OCI-M2 (cell line): ENCODE data around the gene ADAMTS16.

Source experiments
- DNase-seq: peaks from one replicate; lab custom pipeline; 2025; ENCODE audit not compliant: unreplicated experiment; lab: John Stamatoyannopoulos, UW

ADAMTS16 gene

DNA sequence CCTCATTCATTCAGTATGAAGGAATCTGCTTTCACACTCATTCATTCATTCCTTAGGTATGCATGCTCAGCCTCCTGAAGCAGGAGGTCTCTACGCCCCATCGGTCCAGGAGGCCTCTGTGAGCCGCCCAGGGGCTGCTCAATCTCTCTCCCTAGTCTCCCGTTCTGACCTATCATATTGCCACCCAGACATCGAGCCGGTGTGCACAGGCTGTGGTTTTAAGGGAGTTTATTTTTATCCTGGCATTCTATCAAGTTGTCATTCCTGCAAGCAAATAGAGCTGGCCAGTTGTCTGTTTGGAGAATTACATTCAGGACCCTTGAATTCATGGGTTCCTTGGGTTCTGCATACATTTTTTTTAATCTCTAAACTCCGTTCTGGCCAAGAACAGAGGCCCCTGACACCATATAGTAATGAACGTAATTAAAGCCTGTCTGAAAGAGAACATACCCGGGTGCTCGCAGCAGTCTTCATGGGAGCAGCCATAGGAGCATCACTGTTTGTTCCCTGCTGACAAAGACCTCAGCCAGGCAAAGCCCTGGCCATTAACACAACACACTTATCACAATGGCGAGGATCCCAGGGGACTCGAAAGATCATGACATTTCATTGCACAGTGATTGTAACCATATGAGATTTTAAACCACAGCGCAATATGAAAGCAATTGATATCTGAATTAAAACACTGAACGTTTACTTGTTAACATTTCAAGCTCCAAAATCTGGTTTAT, 80.9 kb downstream of the ADAMTS16 start:
- no peak for DNase-seq

GRCh38 chr5:5221724-5222123, 81.6 kb downstream of the ADAMTS16 start:
- DNase-seq: no peak

DNA sequence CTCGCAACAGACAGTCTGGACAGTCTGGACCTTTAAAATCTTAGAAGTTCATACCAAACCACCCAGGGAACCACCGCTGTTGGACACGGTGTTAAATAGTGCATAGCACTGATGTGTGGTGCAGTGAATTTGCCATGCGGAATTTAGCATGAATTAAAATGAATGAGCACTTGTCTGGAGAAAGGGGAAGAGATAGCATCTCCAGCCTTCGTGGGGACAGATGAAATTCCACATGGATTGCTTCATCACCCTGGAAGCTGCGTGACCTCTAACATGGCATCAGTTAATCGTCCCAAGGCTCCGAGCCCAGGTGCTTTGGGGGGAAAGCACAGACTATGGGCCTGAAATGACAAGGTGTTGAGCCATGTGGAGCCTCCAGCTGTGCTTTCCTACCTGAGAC, 91.4 kb downstream of the ADAMTS16 start:
- DNase-seq: no peak

- no peak for DNase-seq
Measured at GRCh38 chr5:5234912-5235311, 94.8 kb downstream of the ADAMTS16 start.

DNA sequence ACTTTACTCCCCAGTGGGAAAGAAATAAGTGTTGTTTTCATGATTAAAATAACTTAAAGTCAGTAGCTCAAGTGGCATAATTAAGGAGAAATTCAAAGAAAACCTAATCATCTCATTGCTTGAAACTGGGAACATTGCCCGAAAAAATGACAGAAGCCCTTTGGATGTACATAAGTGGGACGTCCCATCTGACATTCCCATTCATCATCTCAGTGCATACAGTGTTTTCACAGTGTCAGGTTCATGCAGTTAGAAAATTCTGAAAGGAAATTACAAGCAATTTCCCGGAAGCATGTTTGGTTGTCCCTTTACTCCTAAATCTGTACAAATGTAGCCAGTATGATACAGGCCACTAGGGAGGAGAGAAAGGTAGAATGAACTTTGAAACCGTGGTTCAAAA, 95.6 kb downstream of the ADAMTS16 start:
- DNase-seq: no peak

GRCh38 chr5:5239191-5239590, 99.1 kb downstream of the ADAMTS16 start:
- DNase-seq: no peak

GRCh38 chr5:5240234-5240633, 100.1 kb downstream of the ADAMTS16 start:
- DNase-seq: no peak

DNA sequence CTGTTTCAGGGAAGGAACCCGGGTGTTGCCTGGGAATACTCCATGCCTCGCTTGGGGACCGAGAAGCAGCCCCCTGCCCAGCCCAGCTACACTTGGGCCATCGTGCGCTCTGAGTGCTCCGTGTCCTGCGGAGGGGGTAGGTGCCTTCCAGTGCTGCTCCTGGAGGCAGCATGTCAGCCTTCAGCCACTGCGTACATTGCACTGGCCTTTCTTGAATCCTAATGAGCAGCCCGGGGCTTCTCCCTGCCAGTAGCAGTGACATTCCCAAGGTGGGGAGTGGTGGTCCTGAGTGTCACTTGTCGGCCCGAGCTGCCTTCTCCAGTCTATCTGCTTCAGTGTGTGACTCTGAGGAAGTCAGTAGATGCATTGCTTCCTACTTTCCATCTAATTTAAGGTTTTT, 101.9 kb downstream of the ADAMTS16 start:
- no peak for DNase-seq

DNA sequence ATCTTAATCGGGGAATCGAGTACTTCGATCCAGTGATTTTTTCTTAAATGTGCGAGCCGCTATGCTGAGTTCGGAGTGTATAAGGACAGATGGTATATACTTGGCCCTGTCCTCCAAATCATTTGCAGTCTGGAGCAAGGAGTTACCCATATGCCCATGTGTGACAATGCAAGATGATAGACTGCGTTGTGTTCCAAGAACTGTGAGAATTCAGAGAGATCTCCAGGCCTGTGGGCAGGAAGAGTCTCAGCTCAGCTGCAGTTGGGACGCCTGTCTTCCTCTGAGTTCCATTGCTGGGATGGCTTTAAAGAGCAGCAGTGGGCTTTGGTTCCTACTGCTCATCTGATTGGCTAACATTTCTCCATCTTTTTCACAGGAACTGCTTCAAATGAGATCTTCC, 106.6 kb downstream of the ADAMTS16 start:
- DNase-seq: no peak

- no peak for DNase-seq
Measured at GRCh38 chr5:5250758-5251157, 110.6 kb downstream of the ADAMTS16 start.

DNA sequence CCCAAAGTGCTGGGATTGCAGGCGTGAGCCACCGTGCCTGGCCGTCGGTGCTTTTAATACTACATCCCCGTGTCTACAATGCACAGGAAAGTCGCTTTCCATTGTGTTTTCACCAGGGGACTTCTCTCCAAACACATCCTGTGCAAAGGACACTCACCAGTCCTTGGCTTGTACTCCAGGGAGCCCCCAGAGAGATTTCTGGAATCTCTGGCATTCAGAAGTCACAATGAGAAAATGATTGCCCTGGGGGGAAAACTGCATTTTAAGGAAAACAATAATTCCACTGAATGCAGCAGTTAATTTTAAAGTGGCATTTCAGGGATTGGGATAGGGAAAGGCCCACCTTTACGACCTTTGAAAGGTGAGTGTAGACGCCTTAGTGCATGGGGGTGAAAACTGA, 112.0 kb downstream of the ADAMTS16 start:
- DNase-seq: no peak

DNA sequence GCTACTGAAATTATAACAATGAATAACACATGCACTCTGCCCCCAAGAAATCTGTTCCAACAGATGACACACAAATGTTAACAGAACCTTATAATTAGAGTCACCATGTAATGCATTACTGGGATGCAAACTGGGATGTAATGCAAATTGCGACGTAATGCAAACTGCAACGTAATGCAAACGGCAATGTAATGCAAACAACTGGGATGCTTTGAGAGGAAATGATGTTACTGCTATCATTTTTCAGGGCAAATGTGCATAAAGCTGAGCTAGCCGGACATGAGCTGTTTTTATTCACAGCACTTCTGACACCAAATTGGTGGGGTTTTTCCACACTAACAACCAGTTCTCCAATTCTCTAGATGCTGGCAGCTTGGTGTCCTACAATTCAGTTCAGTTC, 117.2 kb downstream of the ADAMTS16 start:
- no peak for DNase-seq

- no peak for DNase-seq
Measured at GRCh38 chr5:5258564-5258963, 118.4 kb downstream of the ADAMTS16 start.

DNA sequence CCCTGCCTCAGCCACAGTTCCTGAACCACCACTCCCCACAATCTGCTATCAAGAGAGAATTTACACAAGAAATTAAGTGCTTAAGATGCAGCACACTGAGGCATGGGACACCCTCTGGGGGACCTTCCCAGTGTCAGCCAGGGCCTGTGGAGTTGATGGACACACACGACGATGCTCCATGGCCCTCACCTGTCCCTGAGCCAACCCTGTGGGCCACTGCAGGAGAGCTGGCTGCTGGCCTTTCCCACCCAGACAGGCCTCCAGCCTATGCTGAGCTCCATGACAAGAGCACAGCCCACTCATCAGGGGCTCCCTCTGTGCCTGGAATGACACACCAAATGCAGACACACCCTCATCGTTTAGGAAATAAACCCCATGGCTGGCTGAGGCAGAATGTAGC, 124.6 kb downstream of the ADAMTS16 start:
- no peak for DNase-seq

DNA sequence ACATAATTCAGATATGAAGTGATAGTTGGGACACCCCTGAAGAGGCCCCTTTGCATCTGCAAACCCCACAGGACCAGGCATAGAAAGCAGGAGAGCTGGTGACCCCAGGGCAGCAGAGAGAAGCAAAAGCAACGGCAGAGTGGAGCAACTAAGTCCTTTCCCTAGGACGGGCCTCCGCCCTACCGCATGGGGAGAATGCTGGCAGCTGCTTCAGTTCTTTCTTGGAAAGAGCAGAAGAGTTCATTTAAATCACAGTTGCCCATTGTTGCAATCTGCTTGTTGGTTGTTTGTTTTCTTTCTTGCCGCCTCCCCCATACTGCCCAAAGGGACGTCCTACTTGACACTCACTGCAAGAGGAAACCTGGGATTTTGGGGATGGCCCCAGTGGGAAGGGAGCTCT, 126.2 kb downstream of the ADAMTS16 start:
- no peak for DNase-seq

DNA sequence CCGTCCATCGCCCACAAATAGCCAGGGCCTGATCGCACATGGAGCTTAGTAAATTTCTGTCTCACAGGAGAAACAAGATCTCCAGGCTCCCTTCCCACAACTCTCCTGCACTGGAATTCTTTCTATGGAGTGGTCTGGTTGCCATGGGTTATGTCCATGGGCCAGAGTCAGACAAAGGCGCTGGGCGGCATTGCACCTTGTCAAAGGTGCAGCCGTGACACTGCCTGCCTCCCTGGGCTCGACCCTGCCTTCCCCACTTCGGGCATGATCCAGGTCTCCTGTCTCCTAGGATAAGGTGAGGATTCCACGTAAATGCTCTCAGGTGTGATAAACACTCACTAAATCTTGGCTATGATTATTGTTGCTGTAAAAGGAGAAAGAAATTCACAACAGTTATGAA, 130.0 kb downstream of the ADAMTS16 start:
- no peak for DNase-seq

- DNase-seq: no peak
Measured at GRCh38 chr5:5270958-5271785, 131.0 kb downstream of the ADAMTS16 start.

DNA sequence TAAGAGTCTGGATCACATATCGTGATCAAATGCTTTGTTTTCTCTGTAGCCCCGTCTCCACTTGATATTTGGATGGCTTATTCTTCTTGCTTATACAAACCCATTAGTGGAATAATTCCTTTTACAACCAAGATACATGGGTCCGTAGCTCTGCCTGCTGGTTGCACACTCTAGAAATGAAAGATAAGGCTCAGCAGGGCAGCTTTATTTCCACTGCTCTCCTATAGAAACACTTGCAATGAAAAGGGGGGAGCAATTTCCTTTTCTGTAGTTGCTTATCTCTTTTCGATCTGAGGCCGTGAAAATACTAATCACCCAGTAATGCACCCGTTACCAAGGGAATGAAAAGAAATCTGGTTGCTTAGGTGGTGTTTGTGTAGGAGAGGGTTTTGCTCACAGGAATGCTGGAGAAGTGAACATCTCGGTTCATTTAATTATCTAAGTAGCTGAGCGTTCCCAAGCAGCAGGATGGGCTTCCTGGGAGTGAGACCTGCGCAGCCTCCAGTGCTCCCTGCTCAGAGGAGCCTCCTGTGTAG, 131.7 kb downstream of the ADAMTS16 start:
- no peak for DNase-seq

GRCh38 chr5:5273398-5273797, 133.3 kb downstream of the ADAMTS16 start:
- DNase-seq: no peak

GRCh38 chr5:5273976-5274375, 133.8 kb downstream of the ADAMTS16 start:
- no peak for DNase-seq

DNA sequence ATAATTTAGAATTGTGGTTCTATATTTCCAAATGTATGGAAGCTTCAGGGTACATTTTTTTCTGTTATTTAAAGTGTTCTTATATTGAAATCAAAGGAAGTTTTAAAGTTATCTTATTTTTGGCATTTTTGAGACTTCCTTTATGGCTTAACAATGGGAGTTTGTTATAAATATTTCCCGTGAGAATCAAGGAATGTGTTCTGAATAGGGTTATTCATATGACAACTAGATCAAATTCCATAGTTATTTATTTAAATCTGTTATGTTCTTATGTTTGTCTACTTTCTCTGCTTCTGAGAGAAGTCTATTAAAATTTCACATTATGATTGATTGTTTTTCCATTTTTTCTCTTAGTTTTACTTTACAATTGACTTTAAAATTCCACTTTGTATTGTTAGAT, 135.1 kb downstream of the ADAMTS16 start:
- DNase-seq: no peak

DNA sequence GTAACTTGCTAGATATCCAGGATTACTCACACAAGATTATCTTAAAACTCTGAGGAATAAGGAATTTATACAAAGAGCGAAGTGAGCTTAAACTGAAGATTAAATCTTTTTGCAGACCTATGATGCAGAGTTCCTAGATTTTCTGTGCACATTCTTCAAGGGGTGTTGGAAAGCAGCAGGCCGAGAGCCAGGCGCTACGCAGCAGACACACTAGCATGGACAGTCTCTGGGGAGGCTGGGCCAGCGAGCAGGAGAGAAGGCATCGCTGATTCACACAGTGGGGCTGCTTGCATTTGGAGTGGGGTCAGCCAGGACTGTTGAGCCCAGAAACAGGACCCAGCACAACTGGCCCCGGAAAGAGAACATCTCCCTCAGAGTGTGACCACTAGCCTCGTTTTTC, 136.3 kb downstream of the ADAMTS16 start:
- DNase-seq: no peak
